ENCODE measurements around the gene COLEC12.

DNA sequence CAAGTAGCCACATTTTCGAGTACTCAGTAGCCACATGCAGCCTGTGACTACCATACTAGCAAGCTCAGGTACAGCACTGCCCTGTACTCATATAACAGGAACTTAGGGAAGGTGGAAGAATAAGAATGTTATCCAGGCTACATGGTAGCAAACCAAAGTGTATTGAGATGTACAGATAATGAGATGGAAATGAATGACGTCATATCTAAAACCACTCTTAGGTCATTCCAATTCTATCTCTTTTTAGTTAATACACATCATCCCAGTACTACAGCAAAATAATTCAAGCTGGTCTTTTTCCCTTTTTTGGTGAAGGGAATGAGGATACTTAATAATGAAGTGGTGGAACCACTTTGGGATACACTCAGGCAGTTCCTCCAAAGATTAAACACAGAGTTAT is 38.7 kb downstream of the COLEC12 start:
- TF ChIP-seq CTCF (IDR thresholded peaks at IDR 0.05) (no peak), POLR2AphosphoS5 (IDR thresholded peaks at IDR 0.05) (no peak)
